GM12878 (cell line): ENCODE data around the gene WFIKKN1. TPM values are rescaled to one million over a fixed set of nuclear protein-coding genes. Genes with fewer than 3 reads are reported as not detected.

Experiments
- ATAC-seq: fragments of 200-7000 bp; cut with Tn5 transposase; 3 replicates; pipeline ENCODE4 v1.9.1; 2020; ENCODE audit warnings: mild to moderate bottlenecking, moderate library complexity
- BruUV-seq: library from RNA; stranded (reverse); fragments of 400-500 nt; replicated peaks from 2 replicates; lab custom pipeline; 2021; lab: Mats Ljungman, UMichigan
- CTCF ChIA-PET: fragments of 300-600 bp; sonication (Branson Sonifier 250); formaldehyde crosslinking; extraction: SDS; loops from one replicate; lab custom pipeline; 2021; ENCODE audit warnings: inconsistent platforms; lab: Yijun Ruan, JAX
- POLR2A ChIA-PET: fragments of 350-600 bp; formaldehyde crosslinking; extraction: SDS; loops from one replicate; lab custom pipeline; 2021; ENCODE audit warnings: inconsistent platforms; lab: Charles Lee
- RAD21 ChIA-PET: fragments of 300-600 bp; sonication (Branson Sonifier 250); formaldehyde crosslinking; loops from one replicate; lab custom pipeline; 2023; ENCODE audit warnings: antibody characterized with exemption; ENCODE audit not compliant: unreplicated experiment; lab: Charles Lee
- SMC1A ChIA-PET: fragments of 300-600 bp; sonication (Branson Sonifier 250); formaldehyde crosslinking; loops from one replicate; lab custom pipeline; 2023; ENCODE audit not compliant: unreplicated experiment, uncharacterized antibody; lab: Charles Lee
- DNase-seq: peaks from one replicate; pipeline ENCODE4 v3.0.0-alpha.2; 2011; ENCODE audit warnings: low read depth, low spot score
- FAIRE-seq: peaks from 3 replicates; lab custom pipeline; 2011; peaks lifted over from hg19 to GRCh38; lab: Jason Lieb, UNC
- H2AFZ ChIP-seq: 2 replicates; pipeline ENCODE4 v1.6.0; 2011; ENCODE audit warnings: low read depth, low read length, control low read depth; ENCODE audit not compliant: control insufficient read depth
- H3K27ac ChIP-seq: 2 replicates; pipeline ENCODE4 v1.5.1; 2011; ENCODE audit warnings: control low read depth; ENCODE audit not compliant: control insufficient read depth, insufficient read depth
- H3K27me3 ChIP-seq, 2 experiments: replicated peaks in 1 of 2; 2 replicates each; pipeline versions ENCODE4 v1.6.0 to v1.6.1; 2011; ENCODE audit warnings: low read length in 1 of 2; ENCODE audit not compliant: control insufficient read depth in 2 of 2, insufficient read depth in 2 of 2
- H3K36me3 ChIP-seq, 2 experiments: 2 replicates each; pipeline ENCODE4 v1.5.1; 2011; ENCODE audit warnings: low read length in 1 of 2; ENCODE audit not compliant: control insufficient read depth in 2 of 2, insufficient read depth in 2 of 2
- H3K4me1 ChIP-seq: 2 replicates; pipeline ENCODE4 v1.6.1; 2011; ENCODE audit warnings: mild to moderate bottlenecking, low read length, moderate library complexity, mixed read lengths; ENCODE audit not compliant: control insufficient read depth, insufficient read depth
- H3K4me2 ChIP-seq: 2 replicates; pipeline ENCODE4 v1.6.0; 2011; ENCODE audit warnings: control low read depth; ENCODE audit not compliant: control insufficient read depth, insufficient read depth
- H3K4me3 ChIP-seq: fragments of 200-600 bp; sonication (generic); 2 replicates; pipeline ENCODE4 v1.5.1; 2016
- H3K79me2 ChIP-seq: 2 replicates; pipeline ENCODE4 v1.6.0; 2011; ENCODE audit warnings: low read length; ENCODE audit not compliant: control insufficient read depth, insufficient read depth
- H3K9ac ChIP-seq: 2 replicates; pipeline ENCODE4 v1.8.0; 2011; ENCODE audit warnings: low read length, control low read depth, mixed read lengths; ENCODE audit not compliant: control insufficient read depth, insufficient read depth
- H3K9me3 ChIP-seq: replicated peaks from 3 replicates; pipeline ENCODE4 v1.5.1; 2011; ENCODE audit warnings: mild to moderate bottlenecking, low read length; ENCODE audit not compliant: control insufficient read depth, insufficient read depth
- H4K20me1 ChIP-seq: 2 replicates; pipeline ENCODE4 v1.6.0; 2011; ENCODE audit not compliant: control insufficient read depth, insufficient read depth
- CEBPB ChIP-seq, 2 experiments: fragments of 150-350 bp in 1 of 2; IDR thresholded peaks; 2 replicates each; pipeline ENCODE4 v1.6.1; 2012 to 2014; ENCODE audit warnings: low read depth in 2 of 2, low read length in 2 of 2, borderline replicate concordance in 1 of 2, inconsistent platforms in 1 of 2
- CTCF ChIP-seq, 3 experiments: IDR thresholded peaks in 2 of 3; conservative IDR thresholded peaks in 1 of 3; 2 replicates each; pipeline ENCODE4 v1.5.1; 2011; ENCODE audit warnings: low read depth in 3 of 3, low read length in 3 of 3, mild to moderate bottlenecking in 3 of 3, control low read depth in 2 of 3, moderate library complexity in 2 of 3, inconsistent platforms in 1 of 3, mixed read lengths in 1 of 3; ENCODE audit not compliant: control insufficient read depth in 2 of 3, insufficient read depth in 1 of 3; ENCODE audit errors: extremely low read depth in 1 of 3
- FOS ChIP-seq: IDR thresholded peaks from 3 replicates; pipeline ENCODE4 v1.6.1; 2011; ENCODE audit warnings: borderline replicate concordance; ENCODE audit not compliant: insufficient read length; ENCODE audit errors: extremely low read depth
- HDAC6 ChIP-seq: fragments of 200-600 bp; sonication (generic); IDR thresholded peaks from one replicate; pipeline ENCODE4 v1.8.0; 2017; ENCODE audit warnings: antibody characterized with exemption; ENCODE audit not compliant: unreplicated experiment
- MTA2 ChIP-seq: fragments of 450-650 bp; IDR thresholded peaks from 2 replicates; pipeline ENCODE4 v1.6.1; 2016; ENCODE audit warnings: low read depth, mild to moderate bottlenecking, moderate library complexity
- REST ChIP-seq: IDR thresholded peaks from 2 replicates; pipeline ENCODE4 v1.6.1; 2012; ENCODE audit warnings: mild to moderate bottlenecking, low read depth, low read length
- STAT1 ChIP-seq: fragments of 450-650 bp; conservative IDR thresholded peaks from 2 replicates; pipeline ENCODE4 v1.6.1; 2014; ENCODE audit warnings: antibody characterized with exemption, mild to moderate bottlenecking
- WRNIP1 ChIP-seq: IDR thresholded peaks from 2 replicates; pipeline ENCODE4 v1.6.1; 2011; ENCODE audit warnings: low read depth, low read length, improper control_type of control experiment, borderline replicate concordance
- WGBS: methylation state at CpG from one replicate; pipeline ENCODE4 v1.1.6; 2016; ENCODE audit warnings: low lambda C conversion rate; ENCODE audit not compliant: insufficient replicate concordance, insufficient coverage; ENCODE audit errors: missing lambda C conversion rate; 5-methylcytosine and 5-hydroxymethylcytosine counted together
- in situ Hi-C: fragments of 300-500 bp; cut with MboI; formaldehyde crosslinking; loops from 9 replicates; pipeline ENCODE4 v1.14.3; 2018; ENCODE audit warnings: mixed read lengths
- intact Hi-C: fragments of 100-400 bp; cut with micrococcal nuclease; formaldehyde crosslinking; loops from one replicate; pipeline ENCODE4 v1.14.2; 2022; ENCODE audit not compliant: unreplicated experiment
- polyA plus RNA-seq, 11 experiments: library from polyadenylated mRNA; depleted of rRNA in 4 of 11; unstranded in 6 of 11; stranded (reverse) in 5 of 11; fragments of >200 nt; fragmentation: Nextera tagmentation in 4 of 11; fragmentation: Illumina TruSeq in 1 of 11; extraction: Ambion mirVana in 4 of 11; extraction: Trizol in 1 of 11; gene quantifications; 1 replicate in 1 of 11; 2 replicates in 10 of 11; pipeline versions ENCODE4 v1.2.1 to v1.2.3, GENCODE V29; 2011 to 2016; ENCODE audit warnings: inconsistent platforms in 2 of 11, missing spikeins in 2 of 11, low read depth in 1 of 11
- total RNA-seq, 4 experiments: library from RNA; depleted of rRNA in 3 of 4; stranded (reverse); fragments of >200 nt in 3 of 4; fragmentation: Illumina TruSeq in 1 of 4; extraction: Trizol in 1 of 4; gene quantifications; 2 replicates each; pipeline versions ENCODE4 v1.2.1 to v1.2.3, GENCODE V29; 2013 to 2021

WFIKKN1 gene
- total and polyA plus RNA-seq, 10 of the 15 experiments (the other 5 are each of a cell fraction or from before 2014, with no cell fraction given): 0.01 to 0.41 (median 0.05) TPM; not detected in 2

DNA sequence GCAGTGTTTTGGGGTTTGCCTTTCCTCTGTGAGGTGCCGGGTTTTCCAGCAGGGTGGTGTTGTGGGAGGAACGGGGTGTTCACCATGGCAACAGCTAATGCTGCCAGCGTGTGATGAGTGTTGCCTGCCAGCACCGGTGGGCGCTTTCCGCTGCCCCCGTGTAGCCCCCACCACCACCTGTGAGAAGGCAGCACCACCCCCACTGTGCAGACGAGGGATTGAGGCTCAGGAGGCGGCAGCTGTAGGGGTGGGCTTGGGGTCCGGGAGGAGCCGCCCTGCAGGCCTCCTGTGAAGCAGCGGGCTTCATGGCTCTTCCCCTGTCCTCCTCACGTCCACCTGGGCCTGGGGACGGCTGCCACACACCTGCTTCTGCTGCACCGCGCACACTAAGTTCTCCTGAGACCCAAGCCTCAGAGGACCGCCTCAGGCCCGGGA is 35.7 kb upstream of the WFIKKN1 start:
- peaks cover 11% of the 10 kb centered on the region for H3K79me2 ChIP-seq
- FAIRE-seq: no peak
- DNase-seq: no peak
- ChIA-PET SMC1A (no interaction called here), POLR2A (no interaction called here), RAD21 (no interaction called here), CTCF (no interaction called here)
- no peak for ATAC-seq
- H3K4me3 ChIP-seq: no peak overlapping the region
- no TSS peak for BruUV-seq
- peaks cover 8% of the 10 kb centered on the region for H3K4me1 ChIP-seq
- TF ChIP-seq MTA2 (no peak), CEBPB (IDR thresholded peaks at IDR 0.05; ENCODE audit: borderline replicate concordance in 1 of 2, low read depth in 2 of 2, low read length in 2 of 2) (no peak), STAT1 (no peak), CTCF (IDR thresholded peaks at IDR 0.05 in 2 of 3, conservative IDR thresholded peaks at IDR 0.05 in 1 of 3; ENCODE audit: control insufficient read depth in 2 of 3, extremely low read depth in 1 of 3, insufficient read depth in 1 of 3, low read depth in 3 of 3, low read length in 3 of 3) (no peak), REST (no peak), HDAC6 (no peak), WRNIP1 (no peak), FOS (no peak)
- H3K9me3 ChIP-seq: no peaks in the 10 kb centered on the region; the same call in 2 of the 3 replicates
- H3K27me3 ChIP-seq: no peaks in the 10 kb centered on the region
- intact Hi-C loops: no loop called here
- peaks cover 0 to 4% of the 10 kb centered on the region in 2 experiments; a peak in 2 of 4 replicates for H3K36me3 ChIP-seq
- H4K20me1 ChIP-seq: no peaks in the 10 kb centered on the region
- in situ Hi-C loops: no loop called here
- H3K4me2 ChIP-seq: no peak overlapping the region
- 86% methylated on average over 18 of the region's 18 CpGs for WGBS
- H3K9ac ChIP-seq: no peak overlapping the region
- H2AFZ ChIP-seq: no peak overlapping the region
- H3K27ac ChIP-seq: no peak overlapping the region
